HCT116 (cell line): ENCODE measurements around the gene EGFLAM. TPM values are rescaled to one million over a fixed set of nuclear protein-coding genes. Genes with fewer than 3 reads are reported as not detected.

ENCODE experiments used
- ATAC-seq: fragments of 200-7000 bp; cut with Tn5 transposase; 2 replicates; pipeline ENCODE4 v1.9.1; 2020; ENCODE audit warnings: mild to moderate bottlenecking, moderate library complexity
- BruUV-seq: library from RNA; stranded (reverse); fragments of 400-500 nt; replicated peaks from 2 replicates; lab custom pipeline; 2021; lab: Mats Ljungman, UMichigan
- CTCF ChIA-PET: fragments of 300-600 bp; sonication (Branson Sonifier 250); formaldehyde crosslinking; loops from one replicate; lab custom pipeline; 2021; ENCODE audit warnings: antibody characterized with exemption; lab: Charles Lee
- POLR2A ChIA-PET: fragments of 300-600, 350-600 bp; sonication (Branson Sonifier 250); formaldehyde crosslinking; loops from one replicate; lab custom pipeline; 2021; ENCODE audit warnings: antibody characterized with exemption; lab: Charles Lee
- RAD21 ChIA-PET, 2 experiments: fragments of 300-600 bp; sonication (Branson Sonifier 250); formaldehyde crosslinking; loops; one replicate each; lab custom pipeline; 2023; ENCODE audit warnings: low total read pairs in 2 of 2; ENCODE audit not compliant: uncharacterized antibody in 2 of 2, unreplicated experiment in 2 of 2, low non-redundant PET in 1 of 2; lab: Charles Lee
- DNase-seq: peaks from one replicate; pipeline ENCODE4 v3.0.0-alpha.2; 2010; ENCODE audit warnings: low read depth, low spot score
- H2AFZ ChIP-seq: fragments of 200-600 bp; shearing (Covaris generic), sonication (generic); 2 replicates; pipeline ENCODE4 v1.6.1; 2017; ENCODE audit warnings: low read depth, mixed run types, mixed read lengths, antibody characterized with exemption, low read length; ENCODE audit not compliant: poor library complexity, severe bottlenecking
- H3K27ac ChIP-seq: 2 replicates; pipeline ENCODE4 v1.5.1; 2012; ENCODE audit warnings: low read depth, low read length
- H3K27me3 ChIP-seq: fragments of 200-600 bp; sonication (generic); 2 replicates; pipeline ENCODE4 v1.6.1; 2016; ENCODE audit warnings: mixed run types, low read length, mixed read lengths; ENCODE audit not compliant: insufficient read depth
- H3K36me3 ChIP-seq, 2 experiments: fragments of 200-500 bp in 1 of 2; fragments of 200-600 bp in 1 of 2; sonication (Bioruptor generic) in 1 of 2; sonication (generic) in 1 of 2; 2 replicates each; pipeline versions ENCODE4 v1.5.1 to v1.6.1; 2014 to 2016; ENCODE audit warnings: low read length in 2 of 2, inconsistent platforms in 1 of 2, mixed read lengths in 1 of 2, mixed run types in 1 of 2; ENCODE audit not compliant: insufficient read depth in 2 of 2, control insufficient read depth in 1 of 2
- H3K4me1 ChIP-seq, 2 experiments: fragments of 200-600 bp in 1 of 2; sonication (generic) in 1 of 2; 2 replicates each; pipeline versions ENCODE4 v1.5.1 to v1.6.1; 2012 to 2017; ENCODE audit warnings: low read length in 2 of 2, inconsistent platforms in 1 of 2, mild to moderate bottlenecking in 1 of 2, mixed read lengths in 1 of 2, mixed run types in 1 of 2, moderate library complexity in 1 of 2; ENCODE audit not compliant: insufficient read depth in 2 of 2, control insufficient read depth in 1 of 2
- H3K4me2 ChIP-seq: fragments of 200-600 bp; sonication (generic); 2 replicates; pipeline ENCODE4 v1.6.1; 2017; ENCODE audit warnings: mixed run types, low read length, mixed read lengths
- H3K4me3 ChIP-seq, 2 experiments: fragments of 200-600 bp in 1 of 2; sonication (generic) in 1 of 2; replicated peaks in 1 of 2; 2 replicates each; pipeline ENCODE4 v1.5.1; 2011 to 2016; ENCODE audit warnings: low read length in 2 of 2, control low read depth in 1 of 2, low read depth in 1 of 2, mild to moderate bottlenecking in 1 of 2, mixed read lengths in 1 of 2, mixed run types in 1 of 2
- H3K79me2 ChIP-seq: fragments of 200-600 bp; sonication (generic); 2 replicates; pipeline ENCODE4 v1.6.1; 2017; ENCODE audit warnings: mild to moderate bottlenecking, mixed run types, low read length, moderate library complexity, mixed read lengths; ENCODE audit not compliant: insufficient read depth
- H3K9ac ChIP-seq: fragments of 200-600 bp; sonication (generic); 2 replicates; pipeline ENCODE4 v1.6.1; 2016; ENCODE audit warnings: low read length, mixed read lengths
- H3K9me2 ChIP-seq: fragments of 200-600 bp; sonication (generic), shearing (Covaris generic); 2 replicates; pipeline ENCODE4 v1.6.1; 2017; ENCODE audit warnings: mixed run types, mild to moderate bottlenecking, moderate library complexity; ENCODE audit not compliant: insufficient read depth
- H3K9me3 ChIP-seq, 2 experiments: fragments of 200-500 bp in 1 of 2; fragments of 200-600 bp in 1 of 2; sonication (Bioruptor generic) in 1 of 2; sonication (generic) in 1 of 2; 2 replicates each; pipeline ENCODE4 v1.6.1; 2014 to 2017; ENCODE audit warnings: low read length in 2 of 2, mixed read lengths in 2 of 2, inconsistent platforms in 1 of 2, low read depth in 1 of 2, mild to moderate bottlenecking in 1 of 2, mixed run types in 1 of 2, moderate library complexity in 1 of 2; ENCODE audit not compliant: control insufficient read depth in 1 of 2, insufficient read depth in 1 of 2
- H4K20me1 ChIP-seq: fragments of 200-600 bp; sonication (generic), shearing (Covaris generic); 2 replicates; pipeline ENCODE4 v1.6.1; 2017; ENCODE audit warnings: mixed run types, mild to moderate bottlenecking, moderate library complexity; ENCODE audit not compliant: insufficient read depth
- ELF1 ChIP-seq: IDR thresholded peaks from 2 replicates; pipeline ENCODE4 v1.6.1; 2012; ENCODE audit warnings: low read depth, borderline replicate concordance
- EZH2 ChIP-seq: fragments of 200-600 bp; sonication (generic); IDR thresholded peaks from 2 replicates; pipeline ENCODE4 v1.6.1; 2017; ENCODE audit warnings: antibody characterized with exemption, mixed run types
- FOSL1 ChIP-seq: IDR thresholded peaks from 2 replicates; pipeline ENCODE4 v1.6.1; 2012; ENCODE audit warnings: low read depth
- POLR2A ChIP-seq: IDR thresholded peaks from 2 replicates; pipeline ENCODE4 v1.7.0; 2011; ENCODE audit warnings: borderline replicate concordance; ENCODE audit not compliant: insufficient read depth, insufficient read length; ENCODE audit errors: extremely low read depth
- POLR2AphosphoS5 ChIP-seq: IDR thresholded peaks from 2 replicates; pipeline ENCODE4 v1.6.1; 2011; ENCODE audit warnings: mild to moderate bottlenecking, low read depth, low read length, moderate library complexity
- RAD21 ChIP-seq: IDR thresholded peaks from 2 replicates; pipeline ENCODE4 v1.6.1; 2012; ENCODE audit warnings: low read depth, mild to moderate bottlenecking
- SIN3A ChIP-seq: IDR thresholded peaks from 2 replicates; pipeline ENCODE4 v1.6.1; 2012; ENCODE audit warnings: low read depth
- ZBTB33 ChIP-seq: IDR thresholded peaks from 2 replicates; pipeline ENCODE4 v1.6.1; 2011; ENCODE audit warnings: mild to moderate bottlenecking, low read length, moderate library complexity; ENCODE audit not compliant: insufficient replicate concordance; ENCODE audit errors: extremely low read depth
- ZNF274 ChIP-seq: fragments of 200-500 bp; sonication (Bioruptor generic); IDR thresholded peaks from 2 replicates; pipeline ENCODE4 v1.6.1; 2014; ENCODE audit warnings: mild to moderate bottlenecking, low read depth, low read length, inconsistent platforms
- intact Hi-C: fragments of 100-400 bp; cut with micrococcal nuclease; formaldehyde crosslinking; loops from 2 replicates; pipeline ENCODE4 v1.10.0; 2022
- total RNA-seq: library from RNA; stranded (reverse); gene quantifications from one replicate; pipeline ENCODE4 v1.2.1, GENCODE V29; 2021; ENCODE audit not compliant: unreplicated experiment
- TF ChIP-seq, protein P1 (sequence below): IDR thresholded peaks from 2 replicates; pipeline ENCODE4 v1.6.1; 2012
- TF ChIP-seq, protein P2 (sequence below), 3 experiments: fragments of 200-600 bp in 1 of 3; sonication (generic) in 1 of 3; IDR thresholded peaks in 2 of 3; conservative IDR thresholded peaks in 1 of 3; 2 replicates each; pipeline ENCODE4 v1.5.1; 2012 to 2017; ENCODE audit warnings: low read depth in 2 of 3, low read length in 2 of 3, antibody characterized with exemption in 1 of 3, borderline replicate concordance in 1 of 3, control low read depth in 1 of 3, mild to moderate bottlenecking in 1 of 3, mixed read lengths in 1 of 3, mixed run types in 1 of 3, moderate library complexity in 1 of 3; ENCODE audit not compliant: insufficient read depth in 1 of 3

EGFLAM gene
- total RNA-seq, 1 experiment from 2014 or later: not detected

DNA sequence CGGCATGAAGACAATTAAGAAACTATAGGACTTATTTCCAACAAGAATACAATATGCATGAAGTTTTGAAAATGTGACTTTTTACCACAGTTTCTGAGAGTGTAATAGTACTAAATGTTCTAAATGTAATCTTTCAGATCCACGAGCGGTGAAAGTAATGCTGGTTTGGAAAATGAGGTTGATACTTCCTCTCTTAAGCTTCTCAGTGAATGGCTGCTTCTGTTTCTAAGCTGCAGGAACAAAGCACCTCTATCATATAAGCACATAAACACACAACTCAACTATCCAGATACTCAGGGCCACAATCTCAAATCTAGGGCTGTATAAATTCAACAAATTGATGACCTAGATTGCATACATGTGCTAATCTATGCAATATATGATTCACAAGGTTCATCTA is 219.8 kb downstream of the EGFLAM start (continued):
- TF ChIP-seq ELF1 (no peak), RAD21 (no peak), ZBTB33 (no peak), SIN3A (no peak), POLR2AphosphoS5 (no peak)
- TF ChIP-seq, protein P1, sequence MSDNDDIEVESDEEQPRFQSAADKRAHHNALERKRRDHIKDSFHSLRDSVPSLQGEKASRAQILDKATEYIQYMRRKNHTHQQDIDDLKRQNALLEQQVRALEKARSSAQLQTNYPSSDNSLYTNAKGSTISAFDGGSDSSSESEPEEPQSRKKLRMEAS: no peak

GRCh38 chr5:38478878-38479277 is 220.5 kb downstream of the EGFLAM start:
- Histone ChIP-seq H3K9me2 (no peaks in the 10 kb centered on the region), H3K27me3 (no peaks in the 10 kb centered on the region), H3K4me1 (no peaks in the 10 kb centered on the region), H3K36me3 (no peaks in the 10 kb centered on the region), H3K27ac (no peak overlapping the region), H2AFZ (no peak overlapping the region), H3K9ac (no peak overlapping the region), H3K79me2 (no peaks in the 10 kb centered on the region), H3K9me3 (no peaks in the 10 kb centered on the region), H3K4me2 (no peak overlapping the region), H4K20me1 (no peaks in the 10 kb centered on the region), H3K4me3 (no peak overlapping the region)
- intact Hi-C loops: no loop called here
- CTCF ChIA-PET: no interaction called here
- POLR2A ChIA-PET: no interaction called here
- RAD21 ChIA-PET: no interaction called here
- TF ChIP-seq EZH2: no peak
- no peak for TF ChIP-seq ZBTB33
- TF ChIP-seq FOSL1: no peak
- no peak for TF ChIP-seq ZNF274
- no peak for TF ChIP-seq POLR2A
- TF ChIP-seq, protein P2, sequence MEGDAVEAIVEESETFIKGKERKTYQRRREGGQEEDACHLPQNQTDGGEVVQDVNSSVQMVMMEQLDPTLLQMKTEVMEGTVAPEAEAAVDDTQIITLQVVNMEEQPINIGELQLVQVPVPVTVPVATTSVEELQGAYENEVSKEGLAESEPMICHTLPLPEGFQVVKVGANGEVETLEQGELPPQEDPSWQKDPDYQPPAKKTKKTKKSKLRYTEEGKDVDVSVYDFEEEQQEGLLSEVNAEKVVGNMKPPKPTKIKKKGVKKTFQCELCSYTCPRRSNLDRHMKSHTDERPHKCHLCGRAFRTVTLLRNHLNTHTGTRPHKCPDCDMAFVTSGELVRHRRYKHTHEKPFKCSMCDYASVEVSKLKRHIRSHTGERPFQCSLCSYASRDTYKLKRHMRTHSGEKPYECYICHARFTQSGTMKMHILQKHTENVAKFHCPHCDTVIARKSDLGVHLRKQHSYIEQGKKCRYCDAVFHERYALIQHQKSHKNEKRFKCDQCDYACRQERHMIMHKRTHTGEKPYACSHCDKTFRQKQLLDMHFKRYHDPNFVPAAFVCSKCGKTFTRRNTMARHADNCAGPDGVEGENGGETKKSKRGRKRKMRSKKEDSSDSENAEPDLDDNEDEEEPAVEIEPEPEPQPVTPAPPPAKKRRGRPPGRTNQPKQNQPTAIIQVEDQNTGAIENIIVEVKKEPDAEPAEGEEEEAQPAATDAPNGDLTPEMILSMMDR (IDR thresholded peaks at IDR 0.05 in 2 of 3, conservative IDR thresholded peaks at IDR 0.05 in 1 of 3; ENCODE audit: borderline replicate concordance in 1 of 3, insufficient read depth in 1 of 3, low read depth in 2 of 3, low read length in 2 of 3): no peak
- DNase-seq (no peak), ATAC-seq (no peak)
- BruUV-seq: no TSS peak
